ENCODE measurements around the gene TMEM143.
"Not testable (repeated sequence)": the region's sequence is repeated elsewhere in the genome, so short reads cannot be mapped to it uniquely, and the experiment has no call there.

The TMEM143 gene

GRCh38 chr19:48390188-48391099, 26.7 kb upstream of the TMEM143 start:
- DNase-seq = peak; percentile 68

- DNase-seq = no peak
These were observed 23.2 kb upstream of the TMEM143 start for GRCh38 chr19:48386981-48387380.

- no peak for DNase-seq
These were observed 21.8 kb upstream of the TMEM143 start for GRCh38 chr19:48385461-48386087.

GRCh38 chr19:48382286-48382685, 18.5 kb upstream of the TMEM143 start:
- DNase-seq = no peak

GRCh38 chr19:48381178-48381950, 17.6 kb upstream of the TMEM143 start:
- no peak for DNase-seq

GRCh38 chr19:48379058-48379457, 15.3 kb upstream of the TMEM143 start:
- no peak for DNase-seq

GRCh38 chr19:48378194-48378570, 14.4 kb upstream of the TMEM143 start:
- no peak for DNase-seq

- DNase-seq = no peak
These were observed 9.8 kb upstream of the TMEM143 start for GRCh38 chr19:48373567-48373966.

GRCh38 chr19:48372904-48373303, 9.2 kb upstream of the TMEM143 start:
- no peak for DNase-seq

GRCh38 chr19:48371771-48372170, 8.0 kb upstream of the TMEM143 start:
- not testable (repeated sequence) for DNase-seq

- DNase-seq = no peak
These were observed 7.6 kb upstream of the TMEM143 start for GRCh38 chr19:48371367-48371766.

- no peak for DNase-seq
These were observed 7.2 kb upstream of the TMEM143 start for GRCh38 chr19:48370955-48371354.

GRCh38 chr19:48368936-48369335, 5.2 kb upstream of the TMEM143 start:
- DNase-seq = no peak

- DNase-seq = no peak
These were observed 4.1 kb upstream of the TMEM143 start for GRCh38 chr19:48367855-48368254.

- DNase-seq = no peak
These were observed 1.9 kb upstream of the TMEM143 start for GRCh38 chr19:48365602-48366001.

GRCh38 chr19:48364598-48365348, 1.0 kb upstream of the TMEM143 start:
- no peak for DNase-seq

- no peak for DNase-seq
These were observed 285 bp downstream of the TMEM143 start for GRCh38 chr19:48363500-48363809.

GRCh38 chr19:48362716-48363499, 832 bp downstream of the TMEM143 start:
- peak; percentile 93 for DNase-seq

- no peak for DNase-seq
These were observed 1.8 kb downstream of the TMEM143 start for GRCh38 chr19:48361912-48362311.

- DNase-seq = no peak
These were observed 4.6 kb downstream of the TMEM143 start for GRCh38 chr19:48359123-48359522.

GRCh38 chr19:48355365-48355954, 8.3 kb downstream of the TMEM143 start:
- DNase-seq = no peak

All from CD4-positive, alpha-beta T cell treated with Interleukin-6 for 4 hours (primary cell).